GM23338 (cell line): ENCODE results near the gene NDUFV1. TPM values are rescaled to one million over a fixed set of nuclear protein-coding genes. Genes with fewer than 3 reads are reported as not detected.

Experiments used
- ATAC-seq: fragments of 200-7000 bp; cut with Tn5 transposase; 3 replicates; pipeline ENCODE4 v1.9.1; 2020
- DNase-seq: peaks from one replicate; pipeline ENCODE4 v3.0.0-alpha.2; 2015; ENCODE audit warnings: low spot score
- H2AFZ ChIP-seq: fragments of 200-600 bp; sonication (generic); 2 replicates; pipeline ENCODE4 v1.8.0; 2016; ENCODE audit warnings: antibody characterized with exemption, mild to moderate bottlenecking, moderate library complexity
- H3F3A ChIP-seq: fragments of 200-600 bp; sonication (generic); replicated peaks from 2 replicates; pipeline ENCODE4 v1.8.0; 2017; ENCODE audit warnings: antibody characterized with exemption, mixed run types, low read depth
- H3K27ac ChIP-seq: fragments of 200-600 bp; sonication (generic); 2 replicates; pipeline ENCODE4 v1.6.1; 2016; ENCODE audit warnings: low read depth
- H3K27me3 ChIP-seq: fragments of 200-600 bp; sonication (generic); 2 replicates; pipeline ENCODE4 v1.8.0; 2016; ENCODE audit warnings: mild to moderate bottlenecking, mixed run types, moderate library complexity; ENCODE audit not compliant: insufficient read depth
- H3K36me3 ChIP-seq: fragments of 200-600 bp; sonication (generic); 2 replicates; pipeline ENCODE4 v1.8.0; 2016; ENCODE audit warnings: mild to moderate bottlenecking; ENCODE audit not compliant: insufficient read depth
- H3K4me1 ChIP-seq: fragments of 200-600 bp; sonication (generic); 2 replicates; pipeline ENCODE4 v1.8.0; 2016; ENCODE audit warnings: mild to moderate bottlenecking, moderate library complexity; ENCODE audit not compliant: insufficient read depth
- H3K4me2 ChIP-seq: fragments of 200-600 bp; sonication (generic); 2 replicates; pipeline ENCODE4 v1.7.1; 2017; ENCODE audit warnings: mixed run types
- H3K4me3 ChIP-seq: fragments of 200-600 bp; sonication (generic); 2 replicates; pipeline ENCODE4 v1.6.1; 2016; ENCODE audit warnings: mixed run types
- H3K79me2 ChIP-seq: fragments of 200-600 bp; sonication (generic); replicated peaks from 2 replicates; pipeline ENCODE4 v1.8.0; 2017; ENCODE audit warnings: mild to moderate bottlenecking; ENCODE audit not compliant: insufficient read depth
- H3K9me2 ChIP-seq: fragments of 200-600 bp; sonication (generic); 2 replicates; pipeline ENCODE4 v1.8.0; 2017; ENCODE audit not compliant: insufficient read depth
- H4K20me1 ChIP-seq: fragments of 200-600 bp; sonication (generic); replicated peaks from 2 replicates; pipeline ENCODE4 v1.8.0; 2017; ENCODE audit warnings: mild to moderate bottlenecking; ENCODE audit not compliant: insufficient read depth
- H3K27ac Mint-ChIP-seq: 2 replicates; pipeline ENCODE4 v1.8.0; 2020; ENCODE audit warnings: inconsistent platforms, mild to moderate bottlenecking, moderate library complexity, mixed read lengths
- H3K27me3 Mint-ChIP-seq: 3 replicates; pipeline ENCODE4 v1.8.0; 2022; ENCODE audit warnings: low read depth, mild to moderate bottlenecking, moderate library complexity, mixed read lengths, inconsistent platforms; ENCODE audit not compliant: insufficient read depth, poor library complexity
- H3K36me3 Mint-ChIP-seq: 3 replicates; pipeline ENCODE4 v1.8.0; 2021; ENCODE audit warnings: low read depth, mild to moderate bottlenecking, inconsistent platforms, moderate library complexity, mixed read lengths
- H3K4me1 Mint-ChIP-seq: 3 replicates; pipeline ENCODE4 v1.8.0; 2020; ENCODE audit warnings: mild to moderate bottlenecking, inconsistent platforms, mixed read lengths
- H3K4me3 Mint-ChIP-seq: 3 replicates; pipeline ENCODE4 v1.8.0; 2021; ENCODE audit warnings: moderate library complexity, mild to moderate bottlenecking, inconsistent platforms, mixed read lengths
- H3K9me3 Mint-ChIP-seq: 3 replicates; pipeline ENCODE4 v1.8.0; 2020; ENCODE audit warnings: moderate library complexity, mild to moderate bottlenecking, inconsistent platforms, mixed read lengths
- CREB1 ChIP-seq: fragments of 250-450 bp; sonication (Bioruptor Pico); IDR thresholded peaks from 2 replicates; pipeline ENCODE4 v1.5.0; 2020; ENCODE audit warnings: low read depth, mild to moderate bottlenecking, moderate library complexity
- EZH2 ChIP-seq: fragments of 200-600 bp; sonication (generic); IDR thresholded peaks from one replicate; pipeline ENCODE4 v1.8.0; 2017; ENCODE audit warnings: antibody characterized with exemption, mild to moderate bottlenecking, low read depth; ENCODE audit not compliant: unreplicated experiment
- EZH2phosphoT487 ChIP-seq: fragments of 200-600 bp; sonication (generic); IDR thresholded peaks from one replicate; pipeline ENCODE4 v1.8.1; 2018; ENCODE audit warnings: antibody characterized with exemption; ENCODE audit not compliant: unreplicated experiment
- JUNB ChIP-seq: IDR thresholded peaks from one replicate; pipeline ENCODE4 v1.6.1; 2016; ENCODE audit warnings: antibody characterized with exemption; ENCODE audit not compliant: unreplicated experiment
- NANOG ChIP-seq: IDR thresholded peaks from 2 replicates; pipeline ENCODE4 v1.6.1; 2016; ENCODE audit warnings: antibody characterized with exemption, borderline replicate concordance
- STAT1 ChIP-seq: IDR thresholded peaks from one replicate; pipeline ENCODE4 v1.6.1; 2016; ENCODE audit warnings: antibody characterized with exemption; ENCODE audit not compliant: unreplicated experiment
- ZNF114 ChIP-seq: fragments of 250-450 bp; sonication (Bioruptor Pico); IDR thresholded peaks from 2 replicates; pipeline ENCODE4 v1.5.0; 2020; ENCODE audit warnings: mild to moderate bottlenecking, moderate library complexity
- polyA plus RNA-seq: library from polyadenylated mRNA; unstranded; fragments of >200 nt; fragmentation: Nextera tagmentation; extraction: Ambion mirVana; gene quantifications from 2 replicates; pipeline ENCODE4 v1.2.1, GENCODE V29; 2016
- total RNA-seq: library from RNA; depleted of rRNA; stranded (reverse); fragments of >200 nt; shearing (Covaris generic); gene quantifications from 2 replicates; pipeline ENCODE4 v1.2.3, GENCODE V29; 2014
- TF ChIP-seq, protein P1 (sequence below): IDR thresholded peaks from one replicate; pipeline ENCODE4 v1.6.1; 2018; ENCODE audit warnings: antibody characterized with exemption; ENCODE audit not compliant: unreplicated experiment
- TF ChIP-seq, protein P2 (sequence below): IDR thresholded peaks from 2 replicates; pipeline ENCODE4 v1.6.1; 2016; ENCODE audit warnings: antibody characterized with exemption

The NDUFV1 gene
- total and polyA plus RNA-seq, 2 experiments from 2014 or later = 104 to 241 TPM

DNA sequence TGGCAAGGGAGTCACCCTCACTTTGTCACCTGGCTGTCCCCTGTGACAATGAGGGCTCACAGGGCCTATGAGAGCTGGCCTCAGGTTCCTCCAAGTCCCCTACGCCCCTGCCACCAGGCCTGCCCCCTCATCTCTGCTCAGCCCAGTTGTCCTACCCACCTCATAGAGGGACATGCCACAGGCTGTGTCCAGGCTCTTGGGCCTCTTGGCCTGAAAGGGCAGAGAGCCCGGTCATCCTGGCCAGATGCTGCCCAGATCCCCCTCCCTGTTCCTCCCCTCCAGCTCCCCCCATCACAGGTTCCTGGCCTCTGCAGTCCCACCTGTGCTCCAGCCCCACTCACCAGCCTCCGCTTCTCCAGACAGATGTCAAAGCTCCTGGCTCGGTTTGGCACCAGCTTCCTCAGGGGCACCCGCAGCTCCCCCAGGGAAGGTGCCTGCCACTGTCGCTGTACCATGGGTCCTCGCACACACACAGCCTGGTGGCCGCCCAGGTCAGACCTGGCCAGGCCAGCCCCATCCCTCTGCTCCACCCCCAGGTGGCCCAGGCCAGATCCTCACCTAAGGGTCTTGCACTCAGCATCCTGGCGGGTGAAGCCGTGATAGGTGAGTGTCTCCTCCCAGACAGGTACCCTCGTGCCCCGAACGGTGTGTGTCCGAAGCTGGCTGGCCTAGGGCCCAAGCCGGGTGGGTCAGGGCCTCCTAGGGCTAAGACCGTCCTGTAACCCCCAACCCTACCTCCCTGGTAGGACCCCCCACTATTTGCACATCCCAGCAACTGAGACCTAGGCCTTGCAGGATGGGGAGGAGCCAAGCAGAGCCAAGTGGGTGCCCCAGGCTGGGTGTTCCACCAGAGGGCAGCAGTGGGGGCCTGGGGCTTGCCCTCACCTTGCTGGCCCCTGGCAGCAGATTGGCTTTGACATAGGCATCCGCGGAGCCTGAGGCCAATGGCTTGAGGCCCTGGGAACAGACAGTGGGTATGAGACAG lies 8.3 kb downstream of the NDUFV1 start (continued):
- TF ChIP-seq STAT1 (no peak), ZNF114 (CRISPR knock-in tag) (no peak), EZH2phosphoT487 (no peak)

DNA sequence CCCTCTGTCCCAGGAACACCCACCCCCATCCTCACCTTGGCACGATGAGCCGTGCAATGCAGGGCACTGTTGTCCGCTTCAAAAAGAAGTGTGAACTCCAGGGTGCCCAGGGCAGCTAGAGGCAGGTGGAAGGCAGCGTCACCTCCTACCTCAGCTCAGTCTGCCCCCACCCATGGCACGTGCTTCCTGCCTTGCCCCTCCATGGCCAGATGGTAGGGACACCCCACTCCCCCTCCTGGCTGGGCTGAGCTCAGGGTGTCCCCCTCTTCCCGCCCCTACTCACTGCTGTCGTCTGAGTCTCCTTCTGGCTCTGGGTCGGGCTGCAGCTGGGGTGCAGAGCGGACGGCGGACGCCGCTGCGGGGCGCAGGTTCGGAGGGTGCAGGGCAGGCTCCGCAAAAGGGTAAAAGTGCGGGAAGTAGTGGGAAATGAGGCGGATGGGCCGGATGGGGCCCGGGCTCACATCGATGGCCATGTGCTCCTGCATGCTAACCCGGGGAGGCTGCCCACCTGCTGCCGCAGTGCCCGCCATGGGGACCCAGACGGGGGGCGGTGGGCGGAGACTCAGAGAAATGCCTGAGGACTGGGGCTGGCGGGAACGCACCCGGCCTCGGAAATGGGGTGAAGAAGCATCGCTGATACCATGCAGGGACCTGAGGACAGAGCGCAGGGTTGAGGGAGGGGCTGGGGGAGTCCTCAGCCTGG lies 9.1 kb downstream of the NDUFV1 start:
- no peak overlapping the region for H3K27ac ChIP-seq
- H3K9me2 ChIP-seq = no peaks in the 10 kb centered on the region
- peak; percentile 9 for ATAC-seq
- Mint-ChIP-seq H3K4me3 (peak overlapping the region; percentile 40; the same call in 2 of the 3 replicates), H3K27ac (no peak overlapping the region), H3K36me3 (peaks cover 18% of the 10 kb centered on the region), H3K27me3 (peaks cover 62% of the 10 kb centered on the region), H3K4me1 (peaks cover 49% of the 10 kb centered on the region), H3K9me3 (peaks cover 6% of the 10 kb centered on the region)
- 0 out of 2 replicates have a peak overlapping the region, but pooled peaks have one; percentile 28 for H2AFZ ChIP-seq
- H3K4me2 ChIP-seq = peak overlapping the region; percentile 71
- no peaks in the 10 kb centered on the region for H4K20me1 ChIP-seq
- H3K79me2 ChIP-seq = no peaks in the 10 kb centered on the region
- peak; percentile 45 for DNase-seq
- H3K27me3 ChIP-seq = peaks cover 53% of the 10 kb centered on the region
- H3F3A ChIP-seq = peaks cover 8% of the 10 kb centered on the region; the same call in 1 of the 2 replicates
- peak overlapping the region; percentile 46 for H3K4me3 ChIP-seq
- no peaks in the 10 kb centered on the region for H3K36me3 ChIP-seq
- peaks cover 36% of the 10 kb centered on the region for H3K4me1 ChIP-seq
- TF ChIP-seq CREB1 (0 out of 2 replicates have a peak, but pooled peaks have one; percentile 23), EZH2 (no peak), JUNB (no peak), EZH2phosphoT487 (no peak), NANOG (no peak)
- TF ChIP-seq, protein P1, sequence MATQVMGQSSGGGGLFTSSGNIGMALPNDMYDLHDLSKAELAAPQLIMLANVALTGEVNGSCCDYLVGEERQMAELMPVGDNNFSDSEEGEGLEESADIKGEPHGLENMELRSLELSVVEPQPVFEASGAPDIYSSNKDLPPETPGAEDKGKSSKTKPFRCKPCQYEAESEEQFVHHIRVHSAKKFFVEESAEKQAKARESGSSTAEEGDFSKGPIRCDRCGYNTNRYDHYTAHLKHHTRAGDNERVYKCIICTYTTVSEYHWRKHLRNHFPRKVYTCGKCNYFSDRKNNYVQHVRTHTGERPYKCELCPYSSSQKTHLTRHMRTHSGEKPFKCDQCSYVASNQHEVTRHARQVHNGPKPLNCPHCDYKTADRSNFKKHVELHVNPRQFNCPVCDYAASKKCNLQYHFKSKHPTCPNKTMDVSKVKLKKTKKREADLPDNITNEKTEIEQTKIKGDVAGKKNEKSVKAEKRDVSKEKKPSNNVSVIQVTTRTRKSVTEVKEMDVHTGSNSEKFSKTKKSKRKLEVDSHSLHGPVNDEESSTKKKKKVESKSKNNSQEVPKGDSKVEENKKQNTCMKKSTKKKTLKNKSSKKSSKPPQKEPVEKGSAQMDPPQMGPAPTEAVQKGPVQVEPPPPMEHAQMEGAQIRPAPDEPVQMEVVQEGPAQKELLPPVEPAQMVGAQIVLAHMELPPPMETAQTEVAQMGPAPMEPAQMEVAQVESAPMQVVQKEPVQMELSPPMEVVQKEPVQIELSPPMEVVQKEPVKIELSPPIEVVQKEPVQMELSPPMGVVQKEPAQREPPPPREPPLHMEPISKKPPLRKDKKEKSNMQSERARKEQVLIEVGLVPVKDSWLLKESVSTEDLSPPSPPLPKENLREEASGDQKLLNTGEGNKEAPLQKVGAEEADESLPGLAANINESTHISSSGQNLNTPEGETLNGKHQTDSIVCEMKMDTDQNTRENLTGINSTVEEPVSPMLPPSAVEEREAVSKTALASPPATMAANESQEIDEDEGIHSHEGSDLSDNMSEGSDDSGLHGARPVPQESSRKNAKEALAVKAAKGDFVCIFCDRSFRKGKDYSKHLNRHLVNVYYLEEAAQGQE = no peak
- TF ChIP-seq, protein P2, sequence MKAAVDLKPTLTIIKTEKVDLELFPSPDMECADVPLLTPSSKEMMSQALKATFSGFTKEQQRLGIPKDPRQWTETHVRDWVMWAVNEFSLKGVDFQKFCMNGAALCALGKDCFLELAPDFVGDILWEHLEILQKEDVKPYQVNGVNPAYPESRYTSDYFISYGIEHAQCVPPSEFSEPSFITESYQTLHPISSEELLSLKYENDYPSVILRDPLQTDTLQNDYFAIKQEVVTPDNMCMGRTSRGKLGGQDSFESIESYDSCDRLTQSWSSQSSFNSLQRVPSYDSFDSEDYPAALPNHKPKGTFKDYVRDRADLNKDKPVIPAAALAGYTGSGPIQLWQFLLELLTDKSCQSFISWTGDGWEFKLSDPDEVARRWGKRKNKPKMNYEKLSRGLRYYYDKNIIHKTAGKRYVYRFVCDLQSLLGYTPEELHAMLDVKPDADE = no peak
